Left forelimb (tissue), 1 donor: Measurements from ENCODE around the gene AKNA.

ENCODE experiments used
- DNase-seq: peaks from one replicate; pipeline ENCODE4 v3.0.0-alpha.2; 2018; ENCODE audit warnings: low spot score

The AKNA gene, protein sequence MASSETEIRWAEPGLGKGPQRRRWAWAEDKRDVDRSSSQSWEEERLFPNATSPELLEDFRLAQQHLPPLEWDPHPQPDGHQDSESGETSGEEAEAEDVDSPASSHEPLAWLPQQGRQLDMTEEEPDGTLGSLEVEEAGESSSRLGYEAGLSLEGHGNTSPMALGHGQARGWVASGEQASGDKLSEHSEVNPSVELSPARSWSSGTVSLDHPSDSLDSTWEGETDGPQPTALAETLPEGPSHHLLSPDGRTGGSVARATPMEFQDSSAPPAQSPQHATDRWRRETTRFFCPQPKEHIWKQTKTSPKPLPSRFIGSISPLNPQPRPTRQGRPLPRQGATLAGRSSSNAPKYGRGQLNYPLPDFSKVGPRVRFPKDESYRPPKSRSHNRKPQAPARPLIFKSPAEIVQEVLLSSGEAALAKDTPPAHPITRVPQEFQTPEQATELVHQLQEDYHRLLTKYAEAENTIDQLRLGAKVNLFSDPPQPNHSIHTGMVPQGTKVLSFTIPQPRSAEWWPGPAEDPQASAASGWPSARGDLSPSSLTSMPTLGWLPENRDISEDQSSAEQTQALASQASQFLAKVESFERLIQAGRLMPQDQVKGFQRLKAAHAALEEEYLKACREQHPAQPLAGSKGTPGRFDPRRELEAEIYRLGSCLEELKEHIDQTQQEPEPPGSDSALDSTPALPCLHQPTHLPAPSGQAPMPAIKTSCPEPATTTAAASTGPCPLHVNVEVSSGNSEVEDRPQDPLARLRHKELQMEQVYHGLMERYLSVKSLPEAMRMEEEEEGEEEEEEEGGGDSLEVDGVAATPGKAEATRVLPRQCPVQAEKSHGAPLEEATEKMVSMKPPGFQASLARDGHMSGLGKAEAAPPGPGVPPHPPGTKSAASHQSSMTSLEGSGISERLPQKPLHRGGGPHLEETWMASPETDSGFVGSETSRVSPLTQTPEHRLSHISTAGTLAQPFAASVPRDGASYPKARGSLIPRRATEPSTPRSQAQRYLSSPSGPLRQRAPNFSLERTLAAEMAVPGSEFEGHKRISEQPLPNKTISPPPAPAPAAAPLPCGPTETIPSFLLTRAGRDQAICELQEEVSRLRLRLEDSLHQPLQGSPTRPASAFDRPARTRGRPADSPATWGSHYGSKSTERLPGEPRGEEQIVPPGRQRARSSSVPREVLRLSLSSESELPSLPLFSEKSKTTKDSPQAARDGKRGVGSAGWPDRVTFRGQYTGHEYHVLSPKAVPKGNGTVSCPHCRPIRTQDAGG (N-terminal part only)

DNA sequence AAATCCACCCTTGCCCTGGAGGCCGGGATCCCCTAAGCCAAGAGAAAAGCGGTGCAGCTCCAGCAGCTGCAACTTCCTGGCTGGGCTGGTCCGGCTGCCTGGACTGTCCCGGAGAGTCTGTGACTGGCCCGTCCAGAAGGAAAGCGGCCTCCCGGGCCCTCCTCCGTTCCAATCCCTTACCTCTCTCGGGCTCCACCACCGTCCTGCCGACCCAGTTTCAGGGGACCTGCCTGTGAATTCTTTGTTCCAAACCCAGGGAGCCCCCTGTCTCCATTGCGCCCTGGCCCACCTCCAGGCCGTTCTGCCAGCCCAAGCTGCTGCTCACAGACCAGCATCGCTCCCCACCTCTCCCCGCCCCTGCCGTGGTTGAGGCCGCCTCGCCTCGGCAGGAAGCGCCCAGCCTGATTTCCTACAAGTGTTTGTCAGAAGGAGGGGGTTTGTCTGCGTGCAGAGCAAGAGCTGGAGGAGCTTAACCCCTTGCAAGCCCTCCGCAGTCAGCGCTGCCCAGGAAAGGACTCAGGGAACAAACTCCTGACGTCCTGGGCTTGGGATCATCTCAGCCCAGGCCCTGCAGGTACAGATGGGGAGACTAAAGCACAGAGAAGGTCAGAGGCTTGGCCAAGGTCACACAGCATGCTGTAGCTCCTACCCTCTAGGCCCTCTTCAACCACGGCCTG lies at the start of gene AKNA:
Gene AKNA, minus strand, starts transcription at position 303 of the 677 bp plus-strand sequence. CDS start 6,649 bp downstream, outside the sequence.
- DNase-seq, result peak; percentile 88

DNA sequence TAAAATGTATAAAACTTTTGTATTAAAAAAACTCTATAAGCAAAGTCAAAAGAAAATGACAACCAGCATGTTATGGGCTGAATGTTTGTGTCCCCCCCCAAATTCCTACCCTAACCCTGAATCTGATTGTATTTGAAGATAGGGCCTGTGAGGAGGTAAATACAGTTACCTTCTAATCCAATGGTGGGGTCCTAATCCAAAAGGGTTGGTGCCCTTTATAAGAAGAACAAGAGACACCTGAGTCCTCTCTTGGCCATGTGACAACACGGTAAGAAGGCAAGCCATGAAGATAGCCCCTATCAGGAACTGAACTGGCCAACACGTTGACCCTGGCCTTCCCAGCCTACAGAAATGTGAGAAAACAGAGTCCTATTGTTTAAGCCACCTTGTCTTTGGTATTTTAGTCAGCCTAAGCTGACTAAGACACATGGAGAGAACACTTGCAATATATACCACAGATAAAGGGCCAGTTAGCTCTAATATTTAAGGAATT lies 49.7 kb upstream of the AKNA start:
- no peak for DNase-seq

DNA sequence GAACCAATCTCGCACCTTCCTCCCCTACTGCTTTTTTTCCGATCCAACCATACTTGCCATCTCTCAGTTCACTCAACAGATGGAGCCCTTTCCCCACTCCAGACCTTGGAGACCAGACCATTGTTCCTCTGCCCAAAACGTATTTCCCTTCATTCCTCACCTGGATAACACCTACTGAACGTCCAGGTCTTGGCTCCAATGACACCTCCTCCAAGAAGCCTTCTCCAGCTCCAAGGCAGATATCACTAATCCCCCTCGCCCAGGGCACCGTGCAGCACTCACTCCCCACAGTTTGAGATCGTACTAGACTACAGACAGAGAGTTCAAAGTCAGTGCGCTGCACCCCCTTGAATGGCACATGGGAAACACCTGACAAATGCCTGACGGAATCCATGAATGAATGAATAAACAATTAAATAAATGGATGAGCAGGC lies 47.1 kb upstream of the AKNA start:
- no peak for DNase-seq

DNA sequence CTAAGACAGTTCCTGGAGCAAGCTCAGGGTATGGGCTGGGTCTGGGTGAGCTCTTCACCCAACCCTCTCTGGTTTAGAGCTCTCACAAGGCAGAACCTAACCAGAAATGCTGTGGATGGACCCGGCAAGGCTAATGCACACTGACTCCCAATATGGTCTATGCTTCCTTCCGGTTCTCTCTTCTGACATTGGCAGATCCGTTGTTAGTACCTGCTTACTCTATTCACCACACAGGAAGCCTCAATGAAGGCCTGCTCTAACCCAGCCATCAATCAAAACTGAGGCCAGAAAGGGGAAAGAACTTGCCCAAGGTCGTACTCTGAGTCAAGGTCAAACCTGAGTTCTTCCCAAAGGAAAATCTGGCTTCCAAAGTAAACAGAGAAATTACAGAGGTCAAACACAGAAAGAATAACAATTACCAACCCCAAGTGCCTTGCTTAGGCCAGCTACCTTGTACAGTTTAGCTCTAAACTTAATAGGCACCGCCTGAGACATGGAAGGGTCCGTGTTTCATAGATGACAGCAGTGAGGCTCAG lies 46.0 kb upstream of the AKNA start:
- DNase-seq, result no peak

DNA sequence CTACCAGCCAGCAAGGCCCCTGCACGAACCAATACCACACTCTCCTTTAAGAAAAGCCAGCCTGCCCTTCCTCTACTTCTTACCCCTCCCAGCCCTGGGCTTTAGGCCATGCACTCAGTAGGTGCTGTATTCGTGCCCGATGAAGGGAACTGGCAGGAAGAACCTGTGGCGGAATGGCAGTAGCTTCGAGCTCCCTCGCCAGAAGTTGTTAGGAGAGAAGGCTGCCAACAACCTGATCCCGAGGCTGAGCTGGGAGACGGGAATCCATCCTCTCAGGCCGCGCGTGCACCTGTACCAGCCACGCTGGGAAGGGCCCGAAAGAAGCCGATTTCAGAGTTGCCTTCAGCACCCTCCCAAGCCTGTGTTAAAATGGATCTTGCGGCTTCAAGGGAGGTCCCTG lies 45.3 kb upstream of the AKNA start:
- DNase-seq, result no peak

DNA sequence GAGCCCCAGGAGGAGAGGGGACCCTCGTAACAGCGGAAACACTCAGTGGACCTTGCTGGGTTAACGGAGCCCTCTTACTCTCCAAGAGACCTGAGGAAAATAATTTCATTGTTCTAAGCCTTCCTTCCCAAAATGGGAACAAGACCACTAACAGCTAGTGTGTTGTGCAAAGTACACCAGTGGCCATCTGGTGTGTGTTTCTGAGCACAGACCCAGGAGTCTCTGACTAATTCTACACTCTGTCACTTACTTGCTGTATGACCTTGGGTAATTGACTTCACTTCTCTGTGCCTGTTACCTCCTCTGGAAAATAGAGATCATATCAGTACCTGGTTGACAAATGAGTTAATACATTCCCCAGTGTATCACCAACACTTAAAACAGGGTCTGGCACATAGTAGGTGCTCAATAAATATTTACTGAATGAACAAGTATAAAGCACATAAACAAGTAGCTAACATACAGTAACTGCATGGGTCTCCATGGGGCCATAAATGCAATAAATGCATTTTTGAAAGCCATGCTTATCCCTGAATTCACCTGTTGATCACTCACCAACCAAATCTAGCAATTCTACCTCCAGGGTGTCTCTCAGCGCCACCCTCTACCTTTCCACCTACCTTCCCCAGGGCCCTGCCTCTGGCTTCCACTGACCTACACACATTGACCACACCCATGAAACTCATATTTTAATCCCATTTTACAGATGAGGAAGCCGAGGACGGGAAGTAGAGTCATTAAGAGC lies 44.7 kb upstream of the AKNA start:
- DNase-seq, result peak; percentile 11

DNA sequence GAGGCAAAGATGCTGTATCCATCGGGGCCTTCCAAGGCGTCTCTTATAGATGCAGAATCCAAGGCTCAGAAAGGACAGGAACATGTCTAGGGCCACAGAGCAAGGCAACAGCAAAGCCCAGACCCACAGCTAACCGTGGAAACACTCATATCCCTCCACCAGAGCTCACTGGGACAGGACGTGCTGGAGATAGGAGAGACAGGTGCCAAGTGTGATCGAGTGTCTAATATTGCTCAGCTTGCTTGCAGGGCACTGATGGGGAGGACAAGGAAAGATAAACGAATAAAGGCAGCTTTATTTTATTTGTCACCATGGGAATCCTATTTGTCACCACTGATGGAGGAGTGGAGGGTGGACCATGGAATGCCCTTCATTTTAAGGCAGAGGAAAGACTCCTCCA lies 44.0 kb upstream of the AKNA start:
- DNase-seq, result peak; percentile 9

DNA sequence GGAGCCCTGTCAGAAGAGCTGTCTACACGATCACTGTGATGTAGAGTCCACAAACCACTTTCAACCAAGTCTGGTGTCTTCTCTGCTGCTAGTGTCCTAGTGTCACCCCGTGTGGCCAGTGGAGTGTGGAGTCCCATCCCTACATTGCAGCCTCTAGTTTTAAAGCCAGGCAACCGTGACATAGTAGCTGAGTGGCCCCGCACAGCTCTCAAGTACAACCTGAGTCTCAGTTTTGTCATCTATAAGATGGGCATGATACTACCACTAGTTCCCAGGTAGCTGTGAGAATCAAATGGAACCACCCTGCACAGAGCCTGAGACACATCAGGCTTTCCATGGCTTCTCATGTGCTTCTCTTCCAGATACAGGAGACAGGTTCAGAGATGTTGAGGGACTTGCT lies 43.2 kb upstream of the AKNA start:
- peak; percentile 20 for DNase-seq

DNA sequence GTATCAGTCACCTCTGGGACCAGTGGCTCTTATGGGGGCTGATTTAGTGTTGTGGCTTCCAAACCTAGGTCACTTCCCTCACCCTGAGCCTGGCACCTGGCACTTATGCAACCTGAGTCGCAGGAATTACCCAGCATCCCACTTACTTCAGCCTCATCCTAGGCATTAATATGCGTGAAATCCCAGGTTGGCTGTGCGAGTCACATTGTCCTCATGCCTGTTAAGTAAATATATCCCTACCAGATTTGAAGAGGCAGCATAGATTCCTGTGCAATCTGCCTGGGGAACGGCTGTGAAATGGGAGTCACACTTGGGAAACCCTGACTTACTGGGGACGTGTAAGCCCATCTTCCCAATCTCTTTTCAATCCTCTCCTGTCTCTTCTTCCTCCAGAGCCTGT lies 42.7 kb upstream of the AKNA start:
- peak; percentile 14 for DNase-seq

DNA sequence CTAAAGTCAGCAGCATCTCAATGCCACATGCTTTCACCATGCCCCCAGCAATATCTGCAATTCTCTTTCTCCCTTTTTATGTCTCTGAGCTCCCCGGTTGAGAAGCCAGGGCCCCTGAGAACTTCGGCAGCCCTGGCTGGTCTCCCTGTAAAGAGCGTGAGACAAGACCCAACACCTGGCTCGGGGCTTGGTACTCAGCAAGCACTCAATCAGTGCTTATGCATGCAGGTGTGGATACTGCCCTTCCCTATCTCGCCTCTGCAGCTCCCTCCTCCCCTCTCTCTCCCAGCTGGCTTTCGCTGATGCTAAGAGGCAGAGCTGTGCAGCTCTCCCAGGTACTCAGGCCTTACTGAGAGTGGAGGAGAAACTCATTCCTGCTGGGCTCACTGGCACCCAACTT lies 41.7 kb upstream of the AKNA start:
- peak; percentile 5 for DNase-seq

DNA sequence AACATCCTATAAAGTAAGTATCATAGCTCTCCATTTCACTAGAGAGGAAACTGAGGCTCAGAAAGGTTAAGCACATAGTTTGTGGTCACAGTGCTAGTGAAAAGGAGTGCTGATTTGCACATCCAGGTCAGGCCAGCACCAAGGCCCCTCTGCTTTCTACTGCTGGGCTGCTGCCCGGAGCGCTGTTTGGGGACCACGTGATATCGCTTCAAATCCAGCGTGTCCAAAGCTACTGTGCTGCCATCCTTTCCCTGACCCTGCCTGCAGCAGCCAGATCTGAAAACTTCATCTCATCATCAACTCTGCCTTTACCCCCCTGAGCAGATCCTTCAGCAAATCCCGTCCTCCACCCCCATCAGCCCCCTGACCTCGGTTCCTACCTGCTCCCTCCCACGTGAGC lies 40.7 kb upstream of the AKNA start:
- no peak for DNase-seq

DNA sequence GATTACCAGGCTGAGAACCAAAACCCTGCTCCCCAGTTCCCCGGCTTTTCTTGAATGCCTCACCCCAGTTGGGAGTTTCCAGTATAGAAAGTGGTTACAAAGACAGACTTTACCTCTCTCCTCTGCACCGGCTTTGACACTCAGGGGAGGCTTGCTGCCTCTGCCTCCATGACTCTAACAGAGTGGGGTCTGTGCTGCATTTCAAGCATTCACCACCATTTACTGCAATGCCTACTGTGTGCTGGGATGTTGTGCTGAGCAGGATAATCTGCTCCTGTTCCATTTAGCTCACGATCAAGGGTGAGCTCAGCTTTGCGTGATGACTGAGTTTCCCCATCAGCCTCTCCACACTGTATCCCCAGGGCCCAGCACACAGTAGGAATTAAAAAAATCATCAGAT lies 39.9 kb upstream of the AKNA start:
- no peak for DNase-seq

DNA sequence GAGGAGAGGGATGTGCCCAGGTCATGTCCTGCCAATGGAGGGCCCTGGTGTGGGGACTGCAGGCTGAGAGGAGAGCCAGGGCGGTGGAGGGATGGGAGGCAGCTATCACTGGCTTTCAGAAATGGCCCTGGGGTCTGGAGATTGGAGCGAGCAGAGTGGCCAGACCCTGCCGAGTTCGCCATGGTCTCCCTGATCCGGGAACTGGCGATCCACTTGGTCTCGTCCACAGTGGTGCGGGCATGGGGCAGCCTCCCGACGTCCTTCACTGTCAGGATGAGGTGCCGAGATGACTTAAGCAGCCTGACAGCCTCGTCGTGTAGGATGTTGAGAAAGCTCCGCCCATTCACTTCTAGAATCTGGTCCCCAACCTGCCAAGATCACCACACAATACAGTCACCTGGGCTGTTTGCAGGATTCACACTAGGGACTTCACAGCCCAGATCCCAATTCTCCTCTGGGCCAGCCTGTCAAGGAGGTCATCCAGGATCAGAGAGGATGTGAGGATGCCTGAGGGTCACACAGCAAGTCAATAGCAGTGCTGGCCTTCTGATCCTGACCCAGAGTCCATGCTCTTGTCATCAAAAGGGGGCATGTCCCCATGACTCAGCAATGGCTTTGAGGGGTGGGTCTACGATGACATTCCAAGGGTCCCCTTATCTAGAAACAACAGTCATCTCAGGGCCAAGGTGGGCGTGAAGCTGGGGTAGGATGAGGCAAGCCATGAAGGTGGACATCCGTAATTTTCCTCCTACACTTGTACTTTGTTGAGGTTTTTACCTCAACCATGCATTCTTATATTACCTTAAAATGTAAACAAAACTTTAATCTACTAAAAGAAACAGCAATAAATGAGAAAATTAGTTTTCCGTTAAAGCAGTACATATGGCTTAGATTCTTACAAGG lies 38.5 kb upstream of the AKNA start:
- DNase-seq, result no peak

DNA sequence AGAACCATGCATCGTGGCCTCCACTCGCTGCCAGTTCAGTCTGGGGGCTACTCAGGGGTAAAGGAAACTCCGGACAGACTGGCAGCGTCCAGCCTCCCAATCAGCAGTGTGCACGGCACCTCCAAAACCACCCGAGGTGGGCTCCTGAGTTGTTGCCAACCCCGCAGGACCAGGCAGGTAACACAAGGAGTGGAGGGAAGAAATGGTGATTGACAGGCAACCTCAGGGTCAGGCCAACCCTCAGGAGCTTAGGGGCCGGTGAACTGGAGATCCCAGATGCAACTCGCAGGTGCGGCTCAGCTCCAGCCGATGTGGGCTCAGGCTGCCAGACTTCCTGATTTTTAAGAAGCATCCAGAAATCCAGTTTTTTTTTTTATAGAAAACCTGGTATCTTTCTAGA lies 37.3 kb upstream of the AKNA start:
- DNase-seq, result no peak

DNA sequence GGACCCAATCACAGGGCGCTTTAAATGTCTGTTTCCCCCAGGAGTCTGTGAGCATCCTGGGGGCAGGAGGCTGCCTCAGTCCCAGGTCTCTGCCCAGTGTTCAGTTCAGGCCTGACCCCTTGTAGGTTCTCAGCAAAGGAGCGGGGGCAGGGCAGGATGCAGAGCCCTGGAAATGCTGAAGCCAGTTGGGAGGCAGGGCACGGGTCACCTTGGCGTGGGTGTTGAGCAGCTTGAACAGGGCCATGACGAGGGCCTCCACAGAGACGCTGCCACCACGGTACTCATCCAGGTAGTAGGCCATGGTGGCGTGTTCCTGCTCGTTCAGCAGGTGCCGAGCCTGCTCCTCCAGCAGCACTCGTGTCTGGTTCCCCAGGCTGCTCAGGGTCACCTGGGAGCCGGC lies 36.3 kb upstream of the AKNA start:
- no peak for DNase-seq

DNA sequence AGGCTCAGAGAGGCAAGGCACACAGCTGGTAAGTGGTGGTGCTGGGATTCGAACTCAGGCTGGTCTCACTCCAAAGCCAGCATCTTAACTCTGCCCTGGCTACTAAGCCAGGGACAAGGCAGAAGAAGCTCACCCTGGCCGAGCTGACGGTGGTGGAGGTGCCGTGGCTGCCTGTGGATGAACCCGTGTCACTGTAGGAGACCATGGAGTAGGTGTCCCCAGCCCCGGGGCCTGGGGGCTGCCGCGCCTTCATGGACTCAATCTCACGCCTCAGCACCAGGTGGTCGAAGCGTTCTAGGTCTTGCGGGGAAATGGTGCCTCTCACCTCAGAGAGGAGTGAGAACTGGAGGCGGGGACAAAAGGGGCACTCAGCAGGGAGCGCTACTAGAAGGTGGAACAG lies 35.4 kb upstream of the AKNA start:
- no peak for DNase-seq

DNA sequence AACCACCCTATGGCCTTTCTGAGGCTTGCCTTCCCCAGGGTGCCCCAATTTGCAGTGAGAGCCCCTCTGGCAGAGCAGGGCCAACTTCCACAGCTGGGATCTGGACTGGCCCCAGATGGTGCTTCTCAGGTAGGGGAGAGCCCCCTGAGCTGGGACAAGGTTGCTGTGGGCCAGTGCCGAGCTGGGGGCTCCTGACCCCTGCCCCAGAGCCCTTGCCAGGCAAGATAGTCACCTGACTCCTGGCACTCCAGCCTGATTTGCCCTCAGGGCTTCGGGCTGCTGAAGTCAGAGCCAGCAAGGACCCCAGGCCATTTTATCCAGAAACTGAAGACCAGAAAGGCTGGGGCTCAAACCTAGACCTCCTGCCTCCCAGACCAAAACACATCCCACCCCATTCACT lies 33.4 kb upstream of the AKNA start:
- no peak for DNase-seq

DNA sequence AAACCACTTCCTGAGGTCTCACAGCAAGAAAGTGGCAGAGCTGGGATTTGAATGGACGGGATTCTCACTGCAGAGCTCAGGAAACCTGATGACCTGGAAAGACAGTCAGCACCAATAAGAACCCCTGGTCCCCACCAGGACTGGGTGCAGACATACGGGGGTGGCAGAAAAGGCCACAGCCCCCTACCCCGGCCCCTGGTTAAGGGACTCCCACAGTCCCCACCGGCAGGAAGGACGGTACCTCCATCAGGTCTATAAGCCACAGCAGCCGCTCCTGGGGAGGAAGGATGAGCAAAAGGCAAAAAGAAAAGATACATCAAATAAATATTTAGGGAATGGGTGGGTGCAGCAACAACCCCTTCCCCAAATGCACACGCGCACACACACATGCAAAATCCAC lies 32.0 kb upstream of the AKNA start:
- no peak for DNase-seq

DNA sequence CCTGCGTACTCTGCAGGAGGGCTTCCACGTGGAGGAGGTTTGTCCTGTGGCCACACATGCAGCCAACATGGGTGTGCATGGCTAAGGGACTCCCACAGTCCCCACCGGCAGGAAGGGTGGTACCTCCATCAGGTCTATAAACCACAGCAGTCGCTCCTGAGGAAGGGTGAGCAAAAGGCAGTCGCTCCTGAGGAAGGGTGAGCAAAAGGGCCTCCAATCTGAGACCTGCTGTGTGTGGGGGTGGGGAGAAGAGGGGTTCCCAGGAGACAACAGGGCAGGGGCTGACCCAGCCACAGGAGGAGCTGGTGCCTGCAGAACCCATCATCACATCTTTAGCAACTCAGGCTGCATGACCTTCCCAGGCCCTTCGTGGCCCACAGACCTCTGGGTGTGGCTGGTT lies 30.3 kb upstream of the AKNA start:
- no peak for DNase-seq

DNA sequence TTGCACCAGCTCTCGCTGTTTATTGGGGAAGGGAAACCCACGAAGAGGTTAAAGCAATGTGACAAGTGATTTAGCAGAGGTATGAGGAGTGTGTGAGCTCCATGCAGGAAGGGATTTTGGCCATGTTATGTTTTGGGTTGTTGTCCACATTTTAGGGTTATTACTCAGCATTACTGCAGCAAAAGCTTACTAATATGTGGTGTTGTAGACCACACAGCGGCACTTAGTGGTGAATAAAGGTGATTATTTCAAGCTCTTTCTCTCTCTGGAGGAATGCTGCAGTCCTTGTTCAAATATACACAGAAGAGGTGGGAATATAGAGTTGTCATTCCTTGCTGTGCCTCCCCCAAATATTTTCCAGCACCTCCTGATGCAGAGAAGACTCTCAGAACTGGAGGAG lies 29.7 kb upstream of the AKNA start:
- no peak for DNase-seq
